ENCODE measurements around the gene THADA.
"Not testable (repeated sequence)": the region's sequence is repeated elsewhere in the genome, so short reads cannot be mapped to it uniquely, and the experiment has no call there.

THADA gene

DNA sequence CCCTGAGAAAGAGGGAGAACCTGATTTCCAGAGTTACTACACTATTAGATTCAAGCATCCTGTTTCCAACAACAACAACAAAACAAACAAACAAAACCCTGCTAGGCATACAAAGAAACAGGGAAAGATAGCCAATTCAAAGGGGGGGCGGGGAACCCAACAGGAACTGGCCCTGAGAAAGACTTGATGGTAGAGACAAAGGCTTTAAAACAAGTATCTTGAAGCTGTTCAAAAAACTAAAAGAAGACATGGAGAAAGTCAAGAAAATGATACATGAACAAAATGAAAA is 147.1 kb downstream of the THADA start:
- H3K4me3 ChIP-seq (ENCODE audit: control insufficient read depth, low read depth, low read length) = no peak overlapping the region
- DNase-seq (ENCODE audit: low read depth) = no peak
- TF ChIP-seq, protein P1, sequence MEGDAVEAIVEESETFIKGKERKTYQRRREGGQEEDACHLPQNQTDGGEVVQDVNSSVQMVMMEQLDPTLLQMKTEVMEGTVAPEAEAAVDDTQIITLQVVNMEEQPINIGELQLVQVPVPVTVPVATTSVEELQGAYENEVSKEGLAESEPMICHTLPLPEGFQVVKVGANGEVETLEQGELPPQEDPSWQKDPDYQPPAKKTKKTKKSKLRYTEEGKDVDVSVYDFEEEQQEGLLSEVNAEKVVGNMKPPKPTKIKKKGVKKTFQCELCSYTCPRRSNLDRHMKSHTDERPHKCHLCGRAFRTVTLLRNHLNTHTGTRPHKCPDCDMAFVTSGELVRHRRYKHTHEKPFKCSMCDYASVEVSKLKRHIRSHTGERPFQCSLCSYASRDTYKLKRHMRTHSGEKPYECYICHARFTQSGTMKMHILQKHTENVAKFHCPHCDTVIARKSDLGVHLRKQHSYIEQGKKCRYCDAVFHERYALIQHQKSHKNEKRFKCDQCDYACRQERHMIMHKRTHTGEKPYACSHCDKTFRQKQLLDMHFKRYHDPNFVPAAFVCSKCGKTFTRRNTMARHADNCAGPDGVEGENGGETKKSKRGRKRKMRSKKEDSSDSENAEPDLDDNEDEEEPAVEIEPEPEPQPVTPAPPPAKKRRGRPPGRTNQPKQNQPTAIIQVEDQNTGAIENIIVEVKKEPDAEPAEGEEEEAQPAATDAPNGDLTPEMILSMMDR (conservative IDR thresholded peaks at IDR 0.05; ENCODE audit: control insufficient read depth, insufficient read depth, low read depth, low read length) = no peak

DNA sequence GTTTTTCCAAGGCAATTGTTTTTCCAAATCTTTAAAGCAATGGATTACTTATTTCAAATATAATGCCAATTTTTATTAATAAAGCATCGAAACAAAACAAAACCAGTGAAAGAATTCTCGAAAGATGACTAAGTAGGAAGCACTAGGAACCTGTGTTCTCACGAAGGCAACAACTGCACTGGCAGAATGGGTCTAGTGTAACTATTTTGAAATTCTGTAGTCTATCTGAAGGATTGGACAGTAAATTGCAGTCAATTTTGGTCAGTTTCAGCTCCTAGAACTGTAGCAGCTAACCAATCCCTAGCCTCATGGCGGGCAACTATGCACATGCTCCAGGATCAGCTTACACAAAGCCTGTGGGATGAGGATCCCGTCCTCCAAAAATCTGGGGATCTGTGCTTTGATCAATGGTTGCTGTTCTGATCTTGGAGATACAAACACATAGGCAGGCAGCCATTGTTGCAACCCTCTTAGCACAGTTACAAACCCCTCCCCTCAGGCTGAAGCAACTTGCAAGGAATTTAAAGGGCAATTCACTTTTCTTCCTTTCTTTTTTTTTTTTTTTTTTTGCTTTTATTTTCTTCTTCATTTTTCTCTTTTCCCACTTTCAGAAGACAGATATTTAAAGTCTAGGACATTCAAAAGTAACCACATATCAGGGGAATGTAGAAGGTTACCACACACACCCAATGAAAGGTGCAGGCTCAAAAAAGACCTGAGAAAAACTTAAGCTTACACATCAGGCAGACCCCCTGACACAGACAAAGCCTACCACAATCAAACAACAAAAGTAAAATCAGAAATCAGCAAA is 147.6 kb downstream of the THADA start:
- no peak for DNase-seq (ENCODE audit: low read depth)
- TF ChIP-seq, protein P1 (conservative IDR thresholded peaks at IDR 0.05; ENCODE audit: control insufficient read depth, insufficient read depth, low read depth, low read length) = no peak
- no peak overlapping the region for H3K4me3 ChIP-seq (ENCODE audit: control insufficient read depth, low read depth, low read length)

DNA sequence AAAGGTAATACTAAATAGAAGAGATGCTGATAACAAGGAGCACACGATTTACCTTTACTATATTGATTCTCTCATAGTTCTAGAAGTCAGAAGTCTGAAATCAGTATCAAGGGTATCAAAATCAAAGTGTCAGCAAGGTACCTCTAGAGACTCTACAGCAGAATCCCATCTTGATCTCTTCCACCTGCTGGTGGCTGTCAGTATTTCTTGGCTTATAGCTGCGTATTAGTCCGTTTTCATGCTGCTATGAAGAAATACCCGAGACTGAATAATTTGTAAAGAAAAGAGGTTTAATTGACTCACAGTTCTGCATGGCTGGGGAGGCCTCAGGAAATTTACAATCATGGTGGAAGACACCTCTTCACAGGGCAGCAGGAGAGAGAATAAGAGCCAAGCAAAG is 149.1 kb downstream of the THADA start:
- H3K4me3 ChIP-seq (ENCODE audit: control insufficient read depth, low read depth, low read length); DNase-seq (ENCODE audit: low read depth): not testable (repeated sequence)

DNA sequence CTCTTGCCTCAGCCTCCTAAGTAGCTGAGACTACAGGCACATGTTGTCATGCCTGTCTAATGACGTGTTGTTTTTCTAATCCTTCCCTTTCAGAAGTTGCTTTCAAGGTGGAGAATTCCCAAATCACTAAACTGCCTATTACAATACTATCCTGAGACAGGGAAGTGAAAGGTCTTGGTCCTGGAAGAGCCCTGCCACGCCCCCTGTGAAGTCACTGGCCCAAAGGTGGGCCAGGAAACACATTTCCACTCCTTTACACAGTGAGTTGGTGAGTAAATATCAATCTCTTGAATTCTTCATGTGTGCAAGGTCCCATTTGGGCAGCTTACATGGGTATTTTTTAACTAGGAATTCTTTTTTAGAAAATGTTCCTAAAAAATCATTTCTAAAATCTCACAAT is 150.1 kb downstream of the THADA start:
- no peak overlapping the region for H3K4me3 ChIP-seq (ENCODE audit: control insufficient read depth, low read depth, low read length)
- TF ChIP-seq, protein P1 (conservative IDR thresholded peaks at IDR 0.05; ENCODE audit: control insufficient read depth, insufficient read depth, low read depth, low read length) = no peak
- DNase-seq (ENCODE audit: low read depth) = no peak

DNA sequence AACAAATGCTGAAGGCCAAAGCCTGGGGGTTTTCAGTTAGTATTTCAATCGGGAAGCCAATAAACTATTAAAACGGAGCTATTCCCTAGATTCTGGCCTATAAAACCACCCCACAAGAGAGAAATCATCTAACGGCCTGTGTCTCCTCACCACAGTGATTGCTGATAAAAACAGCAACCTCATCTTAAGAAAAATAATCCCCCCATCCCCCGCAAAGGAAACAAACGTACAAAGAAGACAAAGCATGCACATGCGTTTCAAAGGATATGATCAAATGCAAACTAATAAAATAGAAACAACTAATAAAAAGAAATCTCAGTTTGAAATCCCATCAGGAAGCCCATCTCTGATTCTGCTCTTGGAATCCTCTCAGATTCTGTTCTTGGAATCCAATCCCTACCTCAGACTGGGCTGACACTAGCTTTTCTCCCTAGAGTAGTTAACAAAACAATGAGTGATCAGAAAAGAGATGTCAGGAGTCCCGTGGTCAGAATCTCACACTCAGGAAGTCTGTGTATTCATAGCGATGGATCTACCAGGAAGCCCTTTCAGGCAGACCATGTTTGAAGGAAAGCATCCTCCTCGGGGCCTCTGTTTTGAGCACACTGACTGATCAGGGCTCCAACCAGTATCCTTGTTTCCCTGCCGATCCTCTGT is 150.7 kb downstream of the THADA start:
- DNase-seq (ENCODE audit: low read depth) = peak; percentile 85
- TF ChIP-seq, protein P1 (conservative IDR thresholded peaks at IDR 0.05; ENCODE audit: control insufficient read depth, insufficient read depth, low read depth, low read length) = no peak
- H3K4me3 ChIP-seq (ENCODE audit: control insufficient read depth, low read depth, low read length) = no peak overlapping the region

DNA sequence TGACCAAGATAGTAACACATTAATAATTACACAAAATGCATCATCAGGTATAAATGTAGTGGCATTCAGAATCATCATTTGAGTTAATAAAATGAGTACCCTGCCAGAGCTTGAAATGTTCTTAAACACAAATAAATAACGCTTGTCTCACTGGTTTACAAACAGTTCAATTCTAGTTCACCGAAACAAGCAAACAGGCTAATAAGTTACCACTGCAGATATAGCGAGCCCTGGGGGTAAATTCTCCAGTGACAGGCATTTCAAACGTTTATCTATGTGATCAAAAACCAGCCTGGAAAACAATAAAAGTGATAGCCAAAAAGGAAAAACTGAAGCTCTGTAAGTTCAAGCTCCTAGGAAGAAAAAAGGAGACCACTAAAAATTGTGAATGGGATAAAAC is 152.6 kb downstream of the THADA start:
- TF ChIP-seq, protein P1 (conservative IDR thresholded peaks at IDR 0.05; ENCODE audit: control insufficient read depth, insufficient read depth, low read depth, low read length) = no peak
- no peak overlapping the region for H3K4me3 ChIP-seq (ENCODE audit: control insufficient read depth, low read depth, low read length)
- no peak for DNase-seq (ENCODE audit: low read depth)

DNA sequence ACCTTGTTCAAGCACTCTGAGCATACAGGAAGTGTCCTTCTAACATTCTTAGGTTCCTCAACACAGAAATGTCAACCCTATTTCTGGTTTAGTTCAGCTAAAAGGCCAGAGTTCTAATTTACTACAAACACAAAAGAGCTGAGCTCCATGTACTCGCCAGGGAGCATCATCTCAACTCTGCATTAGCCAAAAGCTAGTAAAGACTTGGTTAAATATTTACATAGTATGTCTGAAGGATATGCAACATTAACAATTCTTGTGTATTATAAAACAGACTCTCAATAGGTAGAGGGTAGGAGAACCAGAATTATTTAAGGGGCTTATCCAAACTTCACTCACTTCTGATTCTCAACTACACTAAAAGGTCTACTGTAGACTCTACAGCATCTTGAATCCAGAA is 154.6 kb downstream of the THADA start:
- no peak for DNase-seq (ENCODE audit: low read depth)
- TF ChIP-seq, protein P1 (conservative IDR thresholded peaks at IDR 0.05; ENCODE audit: control insufficient read depth, insufficient read depth, low read depth, low read length) = no peak
- H3K4me3 ChIP-seq (ENCODE audit: control insufficient read depth, low read depth, low read length) = no peak overlapping the region

Data from fibroblast of mammary gland (primary cell).